Smooth muscle cell (in vitro differentiated cells): ENCODE measurements around the gene C6orf62. TPM values are rescaled to one million over a fixed set of nuclear protein-coding genes. Genes with fewer than 3 reads are reported as not detected.
"Not testable (repeated sequence)": the region's sequence is repeated elsewhere in the genome, so short reads cannot be mapped to it uniquely, and the experiment has no call there.

Experiments used
- DNase-seq: peaks from one replicate; lab custom pipeline; 2025; ENCODE audit not compliant: unreplicated experiment; lab: John Stamatoyannopoulos, UW
- H2AFZ ChIP-seq: fragments of 200-600 bp; sonication (generic); 2 replicates; pipeline ENCODE4 v1.6.0; 2016; ENCODE audit warnings: antibody characterized with exemption, low read depth, mild to moderate bottlenecking
- H3F3A ChIP-seq: fragments of 200-600 bp; sonication (generic); 2 replicates; pipeline ENCODE4 v1.6.0; 2017; ENCODE audit warnings: antibody characterized with exemption, low read depth
- H3K27ac ChIP-seq: fragments of 200-600 bp; sonication (generic); 2 replicates; pipeline ENCODE4 v1.5.1; 2016; ENCODE audit warnings: low read depth, mild to moderate bottlenecking
- H3K27me3 ChIP-seq: fragments of 200-600 bp; sonication (generic); 2 replicates; pipeline ENCODE4 v1.6.1; 2016; ENCODE audit warnings: low read depth, mild to moderate bottlenecking
- H3K36me3 ChIP-seq: fragments of 200-600 bp; sonication (generic); 2 replicates; pipeline ENCODE4 v1.5.1; 2016; ENCODE audit warnings: low read depth
- H3K4me1 ChIP-seq: fragments of 200-600 bp; sonication (generic); 2 replicates; pipeline ENCODE4 v1.5.1; 2016; ENCODE audit warnings: low read depth
- H3K4me2 ChIP-seq: fragments of 200-600 bp; sonication (generic); 2 replicates; pipeline ENCODE4 v1.6.0; 2016; ENCODE audit warnings: mild to moderate bottlenecking
- H3K4me3 ChIP-seq: fragments of 200-600 bp; sonication (generic); 2 replicates; pipeline ENCODE4 v1.5.1; 2016; ENCODE audit warnings: mild to moderate bottlenecking
- H3K79me2 ChIP-seq: fragments of 200-600 bp; sonication (generic); 2 replicates; pipeline ENCODE4 v1.6.0; 2016; ENCODE audit warnings: low read depth, mild to moderate bottlenecking
- H3K9ac ChIP-seq: fragments of 200-600 bp; sonication (generic); 2 replicates; pipeline ENCODE4 v1.6.0; 2016; ENCODE audit warnings: low read depth
- H3K9me3 ChIP-seq: fragments of 200-600 bp; sonication (generic); replicated peaks from 2 replicates; pipeline ENCODE4 v1.5.1; 2016; ENCODE audit warnings: low read depth
- H4K20me1 ChIP-seq: fragments of 200-600 bp; sonication (generic); 2 replicates; pipeline ENCODE4 v1.6.0; 2016; ENCODE audit warnings: low read depth
- WGBS: methylation state at CpG from one replicate; pipeline ENCODE4 v1.1.7; 2016; ENCODE audit warnings: low lambda C conversion rate; 5-methylcytosine and 5-hydroxymethylcytosine counted together
- polyA plus RNA-seq: library from polyadenylated mRNA; unstranded; fragments of >200 nt; fragmentation: Nextera tagmentation; extraction: Ambion mirVana; gene quantifications from 2 replicates; pipeline ENCODE4 v1.2.1, GENCODE V29; 2016
- total RNA-seq: library from RNA; depleted of rRNA; stranded (reverse); fragments of >200 nt; gene quantifications from 2 replicates; pipeline ENCODE4 v1.2.3, GENCODE V29; 2014
- TF ChIP-seq, protein P1 (sequence below): fragments of 200-600 bp; sonication (generic); IDR thresholded peaks from 2 replicates; pipeline ENCODE4 v1.5.1; 2017; ENCODE audit warnings: borderline replicate concordance, mild to moderate bottlenecking, antibody characterized with exemption; ENCODE audit not compliant: insufficient read depth, poor library complexity, severe bottlenecking

C6orf62 gene
- total and polyA plus RNA-seq, 2 experiments from 2014 or later: 32.4 to 61.4 TPM

DNA sequence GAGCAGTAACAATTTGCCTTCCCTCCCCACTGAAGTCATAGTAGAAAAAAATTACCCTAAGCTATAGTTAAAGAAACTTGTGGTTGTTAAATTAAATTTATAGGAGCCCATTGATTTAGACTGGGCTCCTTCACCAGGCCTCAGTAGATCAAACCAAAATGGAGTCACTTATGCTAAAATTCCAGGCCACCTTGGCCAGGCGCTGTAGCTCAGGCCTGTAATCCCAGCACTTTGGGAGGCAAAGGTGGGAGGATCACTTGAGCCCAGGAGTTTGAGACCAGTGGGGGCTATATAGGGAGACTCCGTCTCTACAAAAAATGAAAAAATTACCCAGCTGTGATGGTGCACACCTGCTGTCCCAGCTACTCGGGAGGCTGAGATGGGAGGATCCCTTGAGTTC lies 40.8 kb upstream of the C6orf62 start:
- WGBS: 94% methylated on average over 3 of the region's 3 CpGs
- H2AFZ ChIP-seq: no peak overlapping the region
- TF ChIP-seq, protein P1, sequence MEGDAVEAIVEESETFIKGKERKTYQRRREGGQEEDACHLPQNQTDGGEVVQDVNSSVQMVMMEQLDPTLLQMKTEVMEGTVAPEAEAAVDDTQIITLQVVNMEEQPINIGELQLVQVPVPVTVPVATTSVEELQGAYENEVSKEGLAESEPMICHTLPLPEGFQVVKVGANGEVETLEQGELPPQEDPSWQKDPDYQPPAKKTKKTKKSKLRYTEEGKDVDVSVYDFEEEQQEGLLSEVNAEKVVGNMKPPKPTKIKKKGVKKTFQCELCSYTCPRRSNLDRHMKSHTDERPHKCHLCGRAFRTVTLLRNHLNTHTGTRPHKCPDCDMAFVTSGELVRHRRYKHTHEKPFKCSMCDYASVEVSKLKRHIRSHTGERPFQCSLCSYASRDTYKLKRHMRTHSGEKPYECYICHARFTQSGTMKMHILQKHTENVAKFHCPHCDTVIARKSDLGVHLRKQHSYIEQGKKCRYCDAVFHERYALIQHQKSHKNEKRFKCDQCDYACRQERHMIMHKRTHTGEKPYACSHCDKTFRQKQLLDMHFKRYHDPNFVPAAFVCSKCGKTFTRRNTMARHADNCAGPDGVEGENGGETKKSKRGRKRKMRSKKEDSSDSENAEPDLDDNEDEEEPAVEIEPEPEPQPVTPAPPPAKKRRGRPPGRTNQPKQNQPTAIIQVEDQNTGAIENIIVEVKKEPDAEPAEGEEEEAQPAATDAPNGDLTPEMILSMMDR: no peak

DNA sequence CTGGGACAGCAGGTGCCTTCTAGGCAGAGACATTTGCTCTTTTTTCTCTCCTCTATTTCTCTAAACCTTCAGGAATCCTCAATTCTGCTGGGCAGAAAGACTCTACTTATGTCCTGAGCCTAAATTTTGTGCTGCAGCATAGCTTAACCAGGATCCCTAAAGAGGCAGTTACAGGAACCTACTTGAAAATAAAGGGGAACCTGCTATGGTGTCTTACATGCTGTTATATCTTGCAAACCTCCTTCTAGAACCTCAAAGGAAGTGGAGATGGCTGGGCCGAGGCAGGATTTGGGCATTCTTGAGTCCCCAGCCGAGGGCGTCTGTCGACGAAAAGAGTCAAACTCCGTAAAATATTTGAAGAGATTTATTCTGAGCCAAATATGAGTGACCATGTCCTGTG lies 38.7 kb upstream of the C6orf62 start:
- TF ChIP-seq, protein P1: no peak
- H3K4me2 ChIP-seq: no peak overlapping the region
- no peak overlapping the region for H2AFZ ChIP-seq
- no peak overlapping the region for H3K4me3 ChIP-seq
- no peak overlapping the region for H3K27ac ChIP-seq
- WGBS: 94% methylated on average over 6 of the region's 6 CpGs
- H3F3A ChIP-seq: no peaks in the 10 kb centered on the region
- no peaks in the 10 kb centered on the region for H3K36me3 ChIP-seq
- H3K9ac ChIP-seq: no peak overlapping the region
- DNase-seq: no peak
- no peaks in the 10 kb centered on the region for H3K79me2 ChIP-seq
- no peaks in the 10 kb centered on the region for H3K9me3 ChIP-seq
- H3K27me3 ChIP-seq: no peaks in the 10 kb centered on the region
- no peaks in the 10 kb centered on the region for H4K20me1 ChIP-seq
- no peaks in the 10 kb centered on the region for H3K4me1 ChIP-seq

More for the DNA sequence above, 40.8 kb upstream of the C6orf62 start:
- Histone ChIP-seq H3K9me3 (no peaks in the 10 kb centered on the region), H3K79me2 (no peaks in the 10 kb centered on the region), H3F3A (no peaks in the 10 kb centered on the region), H3K4me3 (no peak overlapping the region), H3K27me3 (no peaks in the 10 kb centered on the region), H4K20me1 (no peaks in the 10 kb centered on the region), H3K9ac (no peak overlapping the region), H3K4me1 (no peaks in the 10 kb centered on the region), H3K27ac (no peak overlapping the region), H3K36me3 (no peaks in the 10 kb centered on the region), H3K4me2 (no peak overlapping the region)
- DNase-seq: no peak

DNA sequence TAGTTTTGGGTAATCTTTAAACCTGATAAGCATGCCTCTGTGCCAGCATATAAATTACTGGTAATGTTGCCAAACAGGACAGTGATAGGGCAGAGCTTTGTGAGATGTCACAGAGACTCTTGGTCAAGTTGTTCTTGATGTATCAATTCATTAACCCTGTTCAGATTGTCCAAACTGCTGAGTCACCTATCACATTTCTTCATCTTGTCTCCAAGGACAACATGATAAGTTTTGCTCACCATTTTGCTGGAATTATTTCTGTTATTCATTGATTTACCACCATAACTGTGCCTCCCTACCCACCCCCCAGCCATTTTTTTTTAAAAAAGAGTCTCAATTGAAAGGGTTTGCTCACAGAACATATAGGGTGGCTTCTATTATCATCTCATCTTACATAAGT lies 36.3 kb upstream of the C6orf62 start:
- no peaks in the 10 kb centered on the region for H4K20me1 ChIP-seq
- no peaks in the 10 kb centered on the region for H3K4me1 ChIP-seq
- no peak overlapping the region for H3K27ac ChIP-seq
- no peak overlapping the region for H3K4me3 ChIP-seq
- H3K9ac ChIP-seq: no peak overlapping the region
- H3F3A ChIP-seq: no peaks in the 10 kb centered on the region
- H3K27me3 ChIP-seq: no peaks in the 10 kb centered on the region
- H3K9me3 ChIP-seq: no peaks in the 10 kb centered on the region
- H3K4me2 ChIP-seq: no peak overlapping the region
- H3K36me3 ChIP-seq: no peaks in the 10 kb centered on the region
- no peak overlapping the region for H2AFZ ChIP-seq
- DNase-seq: no peak
- H3K79me2 ChIP-seq: no peaks in the 10 kb centered on the region
- TF ChIP-seq, protein P1: no peak

DNA sequence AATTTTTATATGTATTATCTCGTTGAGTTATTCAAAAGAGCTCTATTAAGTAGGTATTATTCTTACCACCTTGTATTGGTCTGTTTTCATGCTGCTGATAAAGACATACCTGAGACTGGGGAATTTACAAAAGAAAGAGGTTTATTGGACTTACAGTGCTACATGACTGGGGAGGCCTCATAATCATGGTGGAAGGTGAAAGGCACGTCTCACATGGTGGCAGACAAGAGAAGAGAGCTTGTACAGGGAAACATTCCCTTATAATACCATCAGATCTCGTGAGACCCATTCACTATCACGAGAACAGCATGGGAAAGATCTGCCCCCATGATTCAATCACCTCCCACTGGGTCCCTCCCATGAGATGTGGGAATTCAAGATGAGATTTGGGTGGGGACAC lies 35.4 kb upstream of the C6orf62 start:
- not testable (repeated sequence) for H3K4me2 ChIP-seq, H3K9me3 ChIP-seq, H3K27ac ChIP-seq, H4K20me1 ChIP-seq, H3K27me3 ChIP-seq, H3F3A ChIP-seq, H3K4me1 ChIP-seq, H3K9ac ChIP-seq, H3K4me3 ChIP-seq, H3K36me3 ChIP-seq, DNase-seq, H3K79me2 ChIP-seq, H2AFZ ChIP-seq
- 95% methylated on average over 4 of the region's 4 CpGs for WGBS
